ENCODE results near the gene GAPVD1.

Gene GAPVD1

GRCh38 chr9:125405938-125406809 lies 144.5 kb downstream of the GAPVD1 start:
- no peak for DNase-seq (ENCODE audit: low read depth in 2 of 2)

- DNase-seq (ENCODE audit: low read depth in 2 of 2): no peak
These were observed 145.1 kb downstream of the GAPVD1 start for GRCh38 chr9:125406810-125407087.

GRCh38 chr9:125407432-125407973 lies 145.9 kb downstream of the GAPVD1 start:
- no peak for DNase-seq (ENCODE audit: low read depth in 2 of 2)

GRCh38 chr9:125407974-125408900 lies 146.6 kb downstream of the GAPVD1 start:
- DNase-seq (ENCODE audit: low read depth in 2 of 2): peak; percentile 50 to 72

- peak in 1 of 2 donors; percentile 9 for DNase-seq (ENCODE audit: low read depth in 2 of 2)
These were observed 147.6 kb downstream of the GAPVD1 start for GRCh38 chr9:125409217-125409636.

- DNase-seq (ENCODE audit: low read depth in 2 of 2): peak; percentile 21 to 41
These were observed 148.3 kb downstream of the GAPVD1 start for GRCh38 chr9:125409637-125410521.

GRCh38 chr9:125410522-125410894 lies 148.9 kb downstream of the GAPVD1 start:
- no peak for DNase-seq (ENCODE audit: low read depth in 2 of 2)

GRCh38 chr9:125411171-125411756 lies 149.6 kb downstream of the GAPVD1 start:
- no peak for DNase-seq (ENCODE audit: low read depth in 2 of 2)

GRCh38 chr9:125412166-125412565 lies 150.5 kb downstream of the GAPVD1 start:
- DNase-seq (ENCODE audit: low read depth in 2 of 2): no peak

GRCh38 chr9:125413579-125413978 lies 152.0 kb downstream of the GAPVD1 start:
- no peak for DNase-seq (ENCODE audit: low read depth in 2 of 2)

GRCh38 chr9:125415583-125416460 lies 154.2 kb downstream of the GAPVD1 start:
- no peak for DNase-seq (ENCODE audit: low read depth in 2 of 2)

GRCh38 chr9:125416517-125416916 lies 154.9 kb downstream of the GAPVD1 start:
- DNase-seq (ENCODE audit: low read depth in 2 of 2): no peak
